Measurements from ENCODE around the gene SAMD4A. TPM values are rescaled to one million over a fixed set of nuclear protein-coding genes. Genes with fewer than 3 reads are reported as not detected.

The SAMD4A gene
- total and polyA plus RNA-seq, 2 donors (not counting 1 experiment from before 2014, with no cell fraction given), result 9.3 to 39.8 TPM

GRCh38 chr14:54693761-54694160, 126.8 kb downstream of the SAMD4A start:
- no peaks in the 10 kb centered on the region for H4K20me1 ChIP-seq (ENCODE audit: control insufficient read depth, extremely low read depth, insufficient read depth, low read length)
- peaks cover 4% of the 10 kb centered on the region for H3K4me1 ChIP-seq (ENCODE audit: control insufficient read depth, extremely low read depth, insufficient read depth, low read length)
- H3K4me2 ChIP-seq (ENCODE audit: extremely low read depth, insufficient read depth, low read length), result no peak overlapping the region
- H3K36me3 ChIP-seq (ENCODE audit: control insufficient read depth, insufficient read depth, low read length), result no peaks in the 10 kb centered on the region
- no peak overlapping the region for H3K27ac ChIP-seq (ENCODE audit: insufficient read depth, low read length)
- DNase-seq (ENCODE audit: low read depth in 2 of 2), result no peak
- H3K9me3 ChIP-seq (ENCODE audit: control insufficient read depth, insufficient read depth, low read depth, low read length), result no peaks in the 10 kb centered on the region
- peaks cover 70% of the 10 kb centered on the region for H3K79me2 ChIP-seq (ENCODE audit: control insufficient read depth, insufficient read depth, low read length)
- no peaks in the 10 kb centered on the region for H3K27me3 ChIP-seq (ENCODE audit: control insufficient read depth, insufficient read depth, low read length)
- no peak overlapping the region for H2AFZ ChIP-seq (ENCODE audit: low read length)
- no peak overlapping the region for H3K9ac ChIP-seq (ENCODE audit: insufficient read depth, low read length)
- no peak for TF ChIP-seq EZH2 (IDR thresholded peaks at IDR 0.05; ENCODE audit: low read length, missing control alignments)
- TF ChIP-seq, protein P1, sequence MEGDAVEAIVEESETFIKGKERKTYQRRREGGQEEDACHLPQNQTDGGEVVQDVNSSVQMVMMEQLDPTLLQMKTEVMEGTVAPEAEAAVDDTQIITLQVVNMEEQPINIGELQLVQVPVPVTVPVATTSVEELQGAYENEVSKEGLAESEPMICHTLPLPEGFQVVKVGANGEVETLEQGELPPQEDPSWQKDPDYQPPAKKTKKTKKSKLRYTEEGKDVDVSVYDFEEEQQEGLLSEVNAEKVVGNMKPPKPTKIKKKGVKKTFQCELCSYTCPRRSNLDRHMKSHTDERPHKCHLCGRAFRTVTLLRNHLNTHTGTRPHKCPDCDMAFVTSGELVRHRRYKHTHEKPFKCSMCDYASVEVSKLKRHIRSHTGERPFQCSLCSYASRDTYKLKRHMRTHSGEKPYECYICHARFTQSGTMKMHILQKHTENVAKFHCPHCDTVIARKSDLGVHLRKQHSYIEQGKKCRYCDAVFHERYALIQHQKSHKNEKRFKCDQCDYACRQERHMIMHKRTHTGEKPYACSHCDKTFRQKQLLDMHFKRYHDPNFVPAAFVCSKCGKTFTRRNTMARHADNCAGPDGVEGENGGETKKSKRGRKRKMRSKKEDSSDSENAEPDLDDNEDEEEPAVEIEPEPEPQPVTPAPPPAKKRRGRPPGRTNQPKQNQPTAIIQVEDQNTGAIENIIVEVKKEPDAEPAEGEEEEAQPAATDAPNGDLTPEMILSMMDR (conservative IDR thresholded peaks at IDR 0.05 in 1 of 2, IDR thresholded peaks at IDR 0.05 in 1 of 2; ENCODE audit: low read depth in 1 of 2, low read length in 2 of 2), result no peak
- no peak overlapping the region for H3K4me3 ChIP-seq (replicated peaks in 1 of 4; ENCODE audit: control extremely low read depth in 1 of 4, insufficient read depth in 1 of 4, low read depth in 3 of 4, low read length in 4 of 4)

GRCh38 chr14:54695196-54695595, 128.3 kb downstream of the SAMD4A start:
- Histone ChIP-seq H3K4me2 (ENCODE audit: extremely low read depth, insufficient read depth, low read length) (no peak overlapping the region), H3K79me2 (ENCODE audit: control insufficient read depth, insufficient read depth, low read length) (peaks cover 69% of the 10 kb centered on the region), H3K9ac (ENCODE audit: insufficient read depth, low read length) (no peak overlapping the region), H3K4me1 (ENCODE audit: control insufficient read depth, extremely low read depth, insufficient read depth, low read length) (peaks cover 4% of the 10 kb centered on the region), H2AFZ (ENCODE audit: low read length) (no peak overlapping the region), H3K9me3 (ENCODE audit: control insufficient read depth, insufficient read depth, low read depth, low read length) (no peaks in the 10 kb centered on the region), H3K36me3 (ENCODE audit: control insufficient read depth, insufficient read depth, low read length) (no peaks in the 10 kb centered on the region), H3K27ac (ENCODE audit: insufficient read depth, low read length) (no peak overlapping the region), H3K4me3 (replicated peaks in 1 of 4; ENCODE audit: control extremely low read depth in 1 of 4, insufficient read depth in 1 of 4, low read depth in 3 of 4, low read length in 4 of 4) (no peak overlapping the region), H4K20me1 (ENCODE audit: control insufficient read depth, extremely low read depth, insufficient read depth, low read length) (no peaks in the 10 kb centered on the region), H3K27me3 (ENCODE audit: control insufficient read depth, insufficient read depth, low read length) (no peaks in the 10 kb centered on the region)
- DNase-seq (ENCODE audit: low read depth in 2 of 2), result no peak
- TF ChIP-seq EZH2 (IDR thresholded peaks at IDR 0.05; ENCODE audit: low read length, missing control alignments), result no peak
- TF ChIP-seq, protein P1 (conservative IDR thresholded peaks at IDR 0.05 in 1 of 2, IDR thresholded peaks at IDR 0.05 in 1 of 2; ENCODE audit: low read depth in 1 of 2, low read length in 2 of 2), result no peak

DNA sequence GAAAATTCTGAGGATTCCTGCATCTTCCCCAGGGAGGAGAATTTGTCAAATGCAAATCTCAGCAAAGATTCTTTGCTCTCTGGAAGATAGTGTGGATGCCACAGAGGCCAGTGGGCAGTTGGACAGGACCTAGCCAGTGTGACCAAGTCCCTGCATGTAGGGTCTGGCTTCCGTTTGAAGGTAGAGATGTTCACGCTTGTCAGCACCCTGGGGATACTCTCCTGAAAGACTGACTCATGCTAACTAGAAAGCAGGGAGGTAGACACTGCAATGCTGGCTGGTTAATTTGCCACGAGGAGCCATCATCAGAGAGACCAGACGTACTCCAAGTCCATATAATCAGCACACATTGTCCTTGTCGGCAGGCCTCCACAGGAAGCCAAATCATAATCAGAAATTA, 130.1 kb downstream of the SAMD4A start:
- no peak overlapping the region for H3K4me3 ChIP-seq (replicated peaks in 1 of 4; ENCODE audit: control extremely low read depth in 1 of 4, insufficient read depth in 1 of 4, low read depth in 3 of 4, low read length in 4 of 4)
- peaks cover under 1% of the 10 kb centered on the region for H3K4me1 ChIP-seq (ENCODE audit: control insufficient read depth, extremely low read depth, insufficient read depth, low read length)
- H3K36me3 ChIP-seq (ENCODE audit: control insufficient read depth, insufficient read depth, low read length), result no peaks in the 10 kb centered on the region
- no peak for TF ChIP-seq EZH2 (IDR thresholded peaks at IDR 0.05; ENCODE audit: low read length, missing control alignments)
- TF ChIP-seq, protein P1 (conservative IDR thresholded peaks at IDR 0.05 in 1 of 2, IDR thresholded peaks at IDR 0.05 in 1 of 2; ENCODE audit: low read depth in 1 of 2, low read length in 2 of 2), result no peak
- no peak overlapping the region for H3K4me2 ChIP-seq (ENCODE audit: extremely low read depth, insufficient read depth, low read length)
- no peaks in the 10 kb centered on the region for H3K27me3 ChIP-seq (ENCODE audit: control insufficient read depth, insufficient read depth, low read length)
- no peaks in the 10 kb centered on the region for H4K20me1 ChIP-seq (ENCODE audit: control insufficient read depth, extremely low read depth, insufficient read depth, low read length)
- H3K9ac ChIP-seq (ENCODE audit: insufficient read depth, low read length), result no peak overlapping the region
- H3K27ac ChIP-seq (ENCODE audit: insufficient read depth, low read length), result no peak overlapping the region
- no peak overlapping the region for H2AFZ ChIP-seq (ENCODE audit: low read length)
- peaks cover 62% of the 10 kb centered on the region for H3K79me2 ChIP-seq (ENCODE audit: control insufficient read depth, insufficient read depth, low read length)
- H3K9me3 ChIP-seq (ENCODE audit: control insufficient read depth, insufficient read depth, low read depth, low read length), result no peaks in the 10 kb centered on the region
- no peak for DNase-seq (ENCODE audit: low read depth in 2 of 2)

Data from fibroblast of lung (primary cell).